C4-2B (cell line): Measurements from ENCODE around the gene UBE2J2.

Source experiments
- H3K27ac ChIP-seq: fragments of 450-650 bp; 2 replicates; pipeline ENCODE4 v1.5.1; 2017
- CTCF ChIP-seq: fragments of 450-650 bp; conservative IDR thresholded peaks from 2 replicates; pipeline ENCODE4 v1.5.1; 2017; ENCODE audit warnings: mild to moderate bottlenecking
- ZFX ChIP-seq: fragments of 450-650 bp; IDR thresholded peaks from 2 replicates; pipeline ENCODE4 v1.6.1; 2017

The UBE2J2 gene

GRCh38 chr1:1246577-1247340 is 26.9 kb downstream of the UBE2J2 start, which contains the start of gene C1QTNF12:
Gene C1QTNF12 (minus strand): TSS chr1:1246722. CDS start chr1:1246690, 32 bp downstream.
- no peak within 1 kb of the TSS for H3K27ac ChIP-seq
- TF ChIP-seq CTCF (no peak), ZFX (no peak)

- no peak overlapping the region for H3K27ac ChIP-seq
Observed at GRCh38 chr1:1245817-1246576, 27.7 kb downstream of the UBE2J2 start.

GRCh38 chr1:1245178-1245816 is 28.4 kb downstream of the UBE2J2 start:
- no peak for TF ChIP-seq CTCF
- TF ChIP-seq ZFX, result no peak
- H3K27ac ChIP-seq, result no peak overlapping the region

More at GRCh38 chr1:1245817-1246576, 27.7 kb downstream of the UBE2J2 start:
- TF ChIP-seq ZFX (no peak), CTCF (no peak)

GRCh38 chr1:1244192-1244811 is 29.4 kb downstream of the UBE2J2 start:
- TF ChIP-seq ZFX, result no peak
- no peak for TF ChIP-seq CTCF
- no peak overlapping the region for H3K27ac ChIP-seq

- no peak overlapping the region for H3K27ac ChIP-seq
- TF ChIP-seq ZFX, result no peak
- no peak for TF ChIP-seq CTCF
Observed at GRCh38 chr1:1243807-1244191, 29.9 kb downstream of the UBE2J2 start.

GRCh38 chr1:1243266-1243660 is 30.4 kb downstream of the UBE2J2 start:
- TF ChIP-seq CTCF (no peak), ZFX (no peak)
- H3K27ac ChIP-seq, result no peak overlapping the region
